ENCODE data around the gene CELF1. TPM values are rescaled to one million over a fixed set of nuclear protein-coding genes. Genes with fewer than 3 reads are reported as not detected.

Gene CELF1
- total RNA-seq, 1 donor from 2014 or later, result 136 TPM

- Mint-ChIP-seq H3K4me1 (peaks cover 79% of the 10 kb centered on the region), H3K27me3 (no peaks in the 10 kb centered on the region), H3K9me3 (no peaks in the 10 kb centered on the region), H3K36me3 (ENCODE audit: low read depth) (peaks cover 13% of the 10 kb centered on the region), H3K4me3 (no peak overlapping the region), H3K27ac (peak overlapping the region; percentile 30)
- TF ChIP-seq CTCF (IDR thresholded peaks at IDR 0.05), result no peak
- CTCF ChIA-PET, result no interaction called here
- ATAC-seq (ENCODE audit: low read depth) (no peak), DNase-seq (no peak)
- POLR2A ChIA-PET, result interaction anchor here (0.5 to 1.0 kb wide), 5 partner anchors 8 to 464 kb away, joined by 3 to 15 read pairs (median 6); no protein-coding TSS in a partner anchor
- intact Hi-C loops (cut with micrococcal nuclease), result no loop called here
Measured at GRCh38 chr11:47516984-47517853, 35.7 kb downstream of the CELF1 start.

GRCh38 chr11:47516155-47516554 is 36.8 kb downstream of the CELF1 start:
- Mint-ChIP-seq H3K36me3 (ENCODE audit: low read depth) (peaks cover 17% of the 10 kb centered on the region), H3K9me3 (no peaks in the 10 kb centered on the region), H3K4me3 (peak overlapping the region; percentile 19), H3K27me3 (no peaks in the 10 kb centered on the region), H3K27ac (peak overlapping the region; percentile 69), H3K4me1 (peaks cover 81% of the 10 kb centered on the region)
- ATAC-seq (ENCODE audit: low read depth) (no peak), DNase-seq (no peak)
- ChIA-PET POLR2A (interaction anchor here (0.6 to 0.7 kb wide), 2 partner anchors 23 to 211 kb away, joined by 3 to 6 read pairs; no protein-coding TSS in a partner anchor), CTCF (interaction anchor here (1.0 kb wide), 1 partner anchor 37 kb away, joined by 3 read pairs; no protein-coding TSS in a partner anchor)
- intact Hi-C loops (cut with micrococcal nuclease), result no loop called here
- no peak for TF ChIP-seq CTCF (IDR thresholded peaks at IDR 0.05)

- ChIA-PET POLR2A (no interaction called here), CTCF (no interaction called here)
- Mint-ChIP-seq H3K4me3 (peak overlapping the region; percentile 68), H3K36me3 (ENCODE audit: low read depth) (peaks cover 19% of the 10 kb centered on the region), H3K27ac (peak overlapping the region; percentile 65), H3K27me3 (no peaks in the 10 kb centered on the region), H3K9me3 (no peaks in the 10 kb centered on the region), H3K4me1 (peaks cover 86% of the 10 kb centered on the region)
- no peak for DNase-seq
- no peak for TF ChIP-seq CTCF (IDR thresholded peaks at IDR 0.05)
- ATAC-seq (ENCODE audit: low read depth), result peak; percentile 41
- intact Hi-C loops (cut with micrococcal nuclease), result loop anchor here (1.0 kb wide), 1 partner anchor 9 kb away; no protein-coding TSS in a partner anchor
Measured at GRCh38 chr11:47514825-47515647, 37.9 kb downstream of the CELF1 start.

- POLR2A ChIA-PET, result interaction anchor here (0.6 to 1.9 kb wide), 4 partner anchors 9 to 66 kb away, joined by 3 to 9 read pairs (median 4); partner anchors contain the start of genes KBTBD4 and NDUFS3
- intact Hi-C loops (cut with micrococcal nuclease), result loop anchor here (1.0 to 2.0 kb wide), 2 partner anchors 14 to 41 kb away; partner anchors contain the start of gene CELF1
Measured at GRCh38 chr11:47512701-47513100, 40.2 kb downstream of the CELF1 start.

More at GRCh38 chr11:47512701-47513100, 40.2 kb downstream of the CELF1 start:
- Mint-ChIP-seq H3K4me1 (peaks cover 90% of the 10 kb centered on the region), H3K27me3 (no peaks in the 10 kb centered on the region), H3K36me3 (ENCODE audit: low read depth) (peaks cover 13% of the 10 kb centered on the region), H3K27ac (peak overlapping the region; percentile 81), H3K4me3 (no peak overlapping the region), H3K9me3 (no peaks in the 10 kb centered on the region)
- no peak for DNase-seq
- CTCF ChIA-PET, result interaction anchor here (0.8 to 1.4 kb wide), 2 partner anchors 40 to 41 kb away, joined by 3 read pairs; partner anchors contain the start of gene CELF1
- no peak for TF ChIP-seq CTCF (IDR thresholded peaks at IDR 0.05)
- ATAC-seq (ENCODE audit: low read depth), result peak; percentile 4
